Bronchus fibroblast of lung (primary cell): ENCODE measurements around the gene NFRKB. TPM values are rescaled to one million over a fixed set of nuclear protein-coding genes. Genes with fewer than 3 reads are reported as not detected.

ENCODE experiments used
- total RNA-seq: library from RNA; depleted of rRNA; stranded (reverse); fragments of >200 nt; gene quantifications from 2 replicates; pipeline ENCODE4 v1.2.3, GENCODE V29; 2015

Gene NFRKB
- 16.8 and 17.8 TPM in 2 replicates for total RNA-seq

DNA sequence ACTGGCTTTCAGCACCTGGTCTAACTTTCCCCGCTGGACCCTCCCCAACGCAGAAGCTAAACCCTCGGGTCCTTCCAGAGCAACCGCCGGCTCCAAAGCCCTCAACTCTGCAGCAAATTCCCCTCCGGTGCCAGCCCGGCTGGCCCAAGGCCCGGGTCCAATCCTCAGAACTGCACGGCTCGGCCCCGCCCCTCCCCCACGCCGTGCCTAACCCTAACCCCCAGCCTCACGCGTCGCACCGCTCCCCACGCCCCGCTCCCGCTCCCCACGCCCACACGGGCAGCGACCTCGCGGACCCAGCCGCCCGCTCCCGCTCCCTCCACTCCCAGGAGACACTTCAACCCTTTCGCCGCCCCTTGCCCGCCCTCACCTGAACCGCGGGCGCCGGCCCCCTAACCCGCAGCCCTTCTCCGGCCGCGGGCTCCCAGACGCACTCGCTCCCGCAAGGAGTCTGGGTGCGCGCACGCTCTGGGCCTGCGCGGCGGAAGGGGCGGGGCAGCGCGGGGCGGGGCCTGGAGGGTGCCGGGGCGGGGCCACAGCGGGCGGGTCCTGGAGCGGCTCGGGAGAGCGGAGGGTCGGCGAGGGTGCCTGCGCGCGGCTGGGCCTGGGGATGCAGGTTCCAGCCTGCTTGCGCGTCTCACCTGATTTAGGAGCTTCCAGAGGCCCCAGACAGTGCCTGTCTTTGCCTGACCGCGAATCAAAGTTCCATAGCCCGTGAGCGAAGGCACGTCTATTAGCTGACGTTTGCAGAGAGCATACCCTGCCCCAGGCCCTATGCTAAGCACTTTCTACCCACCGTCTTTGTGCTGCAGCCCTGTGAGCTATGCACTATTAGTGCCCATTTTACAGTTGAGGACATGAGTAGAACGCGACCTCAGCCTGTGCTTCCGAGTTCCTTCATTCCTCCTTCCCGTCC, at the start of gene NFRKB:
Gene NFRKB, minus strand, starts transcription at position 453 of the 916 bp plus-strand sequence. CDS start 2,729 bp downstream, outside the sequence.

Other genes with a start within 250 kb of the NFRKB start
- not detected in 2 replicates for gene TMEM45B, start 79.7 kb downstream of the NFRKB start, total RNA-seq
- gene PRDM10, start 107.3 kb upstream of the NFRKB start, total RNA-seq, result 4.6 and 5.9 TPM in 2 replicates
- gene APLP2, start 174.3 kb upstream of the NFRKB start, total RNA-seq, result 184 and 210 TPM in 2 replicates